ENCODE results near the gene DDX47. TPM values are rescaled to one million over a fixed set of nuclear protein-coding genes. Genes with fewer than 3 reads are reported as not detected.
"Not testable (repeated sequence)": the region's sequence is repeated elsewhere in the genome, so short reads cannot be mapped to it uniquely, and the experiment has no call there.

DDX47 gene
- total and polyA plus RNA-seq, 7 experiments from 2014 or later, result 70.7 to 154 (median 75.5) TPM

DNA sequence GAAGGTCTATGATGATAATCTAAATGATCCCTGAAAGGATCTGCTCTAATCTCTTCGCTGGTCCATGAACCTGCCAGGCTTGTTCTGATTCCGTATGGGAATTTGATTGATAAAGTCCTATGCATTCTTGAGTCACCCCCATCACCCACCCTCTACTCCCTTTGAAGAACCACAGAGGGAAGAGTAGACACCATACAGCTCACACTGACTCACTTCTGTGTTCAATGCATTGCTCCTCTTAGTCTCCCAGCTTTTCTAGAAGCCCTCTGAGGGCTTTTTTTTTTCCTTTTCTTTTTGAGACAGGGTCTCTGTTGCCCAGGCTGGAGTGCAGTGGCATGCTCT lies 59.8 kb downstream of the DDX47 start:
- Mint-ChIP-seq H3K36me3 (peaks cover 0 to 7% (median 3%) of the 10 kb centered on the region in 5 donors), H3K27ac (peak overlapping the region in 2 of 9 donors; percentile 15 to 52), H3K4me1 (peaks cover 0 to 6% (median 0%) of the 10 kb centered on the region in 7 donors), H3K9me3 (peaks cover 0 to 1% (median 0%) of the 10 kb centered on the region in 11 donors), H3K27me3 (no peaks in the 10 kb centered on the region), H3K4me3 (no peak overlapping the region)
- CTCF ChIA-PET, result no interaction called here
- Histone ChIP-seq H3K36me3 (ENCODE audit: control insufficient read depth in 2 of 3, insufficient read depth in 3 of 3, low read length in 3 of 3) (no peaks in the 10 kb centered on the region), H3K4me1 (ENCODE audit: control insufficient read depth in 2 of 2, insufficient read depth in 2 of 2, low read length in 2 of 2) (no peaks in the 10 kb centered on the region), H3K4me3 (ENCODE audit: low read length) (no peak overlapping the region), H3K27ac (ENCODE audit: low read depth, low read length) (no peak overlapping the region), H3K9me3 (ENCODE audit: control insufficient read depth in 2 of 3, low read length in 3 of 3) (no peaks in the 10 kb centered on the region), H3K27me3 (ENCODE audit: control insufficient read depth in 2 of 2, insufficient read depth in 2 of 2, low read length in 2 of 2) (no peaks in the 10 kb centered on the region)
- DNase-seq (no peak), ATAC-seq (no peak)
- POLR2A ChIA-PET, result interaction anchor here (0.9 kb wide), 1 partner anchor 28 kb away, joined by 3 read pairs; no protein-coding TSS in a partner anchor
- intact Hi-C loops (cut with micrococcal nuclease), result no loop called here

DNA sequence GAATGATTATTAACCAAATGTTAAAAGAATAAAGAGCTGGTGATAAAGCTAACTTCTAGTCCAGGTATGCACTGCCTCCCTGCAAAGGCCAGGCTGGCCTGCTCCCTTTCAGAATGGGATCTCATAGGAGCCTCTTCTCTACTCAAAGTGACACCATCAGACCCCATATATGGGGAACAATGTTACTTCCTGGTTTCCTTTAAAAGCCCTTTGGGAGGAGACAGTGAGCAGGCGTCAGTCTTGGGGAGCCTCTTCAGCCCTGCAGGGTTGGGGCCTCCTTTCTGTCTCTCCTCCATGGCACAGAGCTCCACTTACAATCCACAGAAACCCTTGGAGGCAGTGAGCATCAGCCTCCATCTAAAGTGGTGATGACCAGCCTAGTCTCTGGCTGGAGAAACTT lies 60.9 kb downstream of the DDX47 start:
- Histone ChIP-seq H3K4me3 (ENCODE audit: low read length) (no peak overlapping the region), H3K27me3 (ENCODE audit: control insufficient read depth in 2 of 2, insufficient read depth in 2 of 2, low read length in 2 of 2) (no peaks in the 10 kb centered on the region), H3K4me1 (ENCODE audit: control insufficient read depth in 2 of 2, insufficient read depth in 2 of 2, low read length in 2 of 2) (no peaks in the 10 kb centered on the region), H3K27ac (ENCODE audit: low read depth, low read length) (no peak overlapping the region), H3K9me3 (ENCODE audit: control insufficient read depth in 2 of 3, low read length in 3 of 3) (no peaks in the 10 kb centered on the region), H3K36me3 (ENCODE audit: control insufficient read depth in 2 of 3, insufficient read depth in 3 of 3, low read length in 3 of 3) (no peaks in the 10 kb centered on the region)
- intact Hi-C loops (cut with micrococcal nuclease), result no loop called here
- Mint-ChIP-seq H3K4me3 (no peak overlapping the region), H3K27ac (no peak overlapping the region), H3K9me3 (peaks cover 0 to 1% (median 0%) of the 10 kb centered on the region in 11 donors), H3K4me1 (no peaks in the 10 kb centered on the region), H3K36me3 (peaks cover 0 to 4% (median 0%) of the 10 kb centered on the region in 5 donors), H3K27me3 (no peaks in the 10 kb centered on the region)
- POLR2A ChIA-PET, result no interaction called here
- DNase-seq, result no peak
- ATAC-seq, result no peak
- CTCF ChIA-PET, result no interaction called here

- POLR2A ChIA-PET; H3K27me3 Mint-ChIP-seq; ATAC-seq; H3K4me3 Mint-ChIP-seq; DNase-seq; H3K9me3 Mint-ChIP-seq; H3K27me3 ChIP-seq (ENCODE audit: control insufficient read depth in 2 of 2, insufficient read depth in 2 of 2, low read length in 2 of 2); H3K36me3 Mint-ChIP-seq; H3K27ac Mint-ChIP-seq; H3K4me3 ChIP-seq (ENCODE audit: low read length); H3K27ac ChIP-seq (ENCODE audit: low read depth, low read length); CTCF ChIA-PET; H3K4me1 ChIP-seq (ENCODE audit: control insufficient read depth in 2 of 2, insufficient read depth in 2 of 2, low read length in 2 of 2); H3K9me3 ChIP-seq (ENCODE audit: control insufficient read depth in 2 of 3, low read length in 3 of 3); intact Hi-C loops (cut with micrococcal nuclease); H3K36me3 ChIP-seq (ENCODE audit: control insufficient read depth in 2 of 3, insufficient read depth in 3 of 3, low read length in 3 of 3); H3K4me1 Mint-ChIP-seq: not testable (repeated sequence)
Observed at GRCh38 chr12:12875301-12875700, 62.2 kb downstream of the DDX47 start.

DNA sequence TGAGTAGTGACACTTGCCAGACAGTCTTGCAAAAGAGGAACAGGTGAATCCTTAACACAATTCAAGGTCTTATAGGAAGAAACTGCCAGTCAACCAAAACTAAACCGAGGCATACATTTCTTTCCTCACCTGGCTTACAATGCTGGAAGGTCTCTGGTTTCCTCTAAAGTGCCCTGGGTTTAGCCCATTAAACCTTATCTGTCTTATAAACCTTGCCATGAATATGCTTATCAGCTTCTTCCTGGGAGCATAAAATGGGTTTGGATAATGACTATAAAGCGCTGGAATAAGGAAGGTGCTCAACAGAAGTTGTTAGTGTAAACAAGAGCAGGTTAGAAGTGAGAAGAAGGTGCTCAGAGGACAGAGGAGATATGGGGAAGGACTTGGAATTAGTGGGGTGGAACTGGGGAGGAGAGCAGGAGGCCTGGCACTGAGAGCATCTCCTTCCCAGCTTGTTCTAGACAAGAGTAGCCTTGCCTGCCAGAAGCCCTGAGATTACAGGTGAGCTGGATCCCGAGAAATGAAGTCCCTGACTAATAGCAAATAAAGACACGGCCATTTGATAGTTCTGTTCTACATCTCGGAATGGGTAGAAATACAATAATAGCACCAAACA lies 64.1 kb downstream of the DDX47 start:
- H3K4me1 Mint-ChIP-seq, result peaks cover 0 to 15% (median 6%) of the 10 kb centered on the region in 7 donors
- no peak overlapping the region for H3K4me3 Mint-ChIP-seq
- ChIA-PET POLR2A (no interaction called here), CTCF (no interaction called here)
- no peak overlapping the region for H3K4me3 ChIP-seq (ENCODE audit: low read length)
- no peak overlapping the region for H3K27ac Mint-ChIP-seq
- H3K9me3 Mint-ChIP-seq, result no peaks in the 10 kb centered on the region
- no peaks in the 10 kb centered on the region for H3K36me3 ChIP-seq (ENCODE audit: control insufficient read depth in 2 of 3, insufficient read depth in 3 of 3, low read length in 3 of 3)
- H3K27me3 Mint-ChIP-seq, result no peaks in the 10 kb centered on the region
- no peaks in the 10 kb centered on the region for H3K9me3 ChIP-seq (ENCODE audit: control insufficient read depth in 2 of 3, low read length in 3 of 3)
- no peaks in the 10 kb centered on the region for H3K36me3 Mint-ChIP-seq
- H3K27ac ChIP-seq (ENCODE audit: low read depth, low read length), result no peak overlapping the region
- H3K4me1 ChIP-seq (ENCODE audit: control insufficient read depth in 2 of 2, insufficient read depth in 2 of 2, low read length in 2 of 2), result no peaks in the 10 kb centered on the region
- intact Hi-C loops (cut with micrococcal nuclease), result no loop called here
- H3K27me3 ChIP-seq (ENCODE audit: control insufficient read depth in 2 of 2, insufficient read depth in 2 of 2, low read length in 2 of 2), result no peaks in the 10 kb centered on the region
- DNase-seq, result no peak
- ATAC-seq, result no peak

- Mint-ChIP-seq H3K27ac (no peak overlapping the region), H3K36me3 (no peaks in the 10 kb centered on the region), H3K4me1 (peaks cover 0 to 15% (median 6%) of the 10 kb centered on the region in 7 donors), H3K27me3 (no peaks in the 10 kb centered on the region), H3K9me3 (no peaks in the 10 kb centered on the region), H3K4me3 (no peak overlapping the region)
- Histone ChIP-seq H3K4me1 (ENCODE audit: control insufficient read depth in 2 of 2, insufficient read depth in 2 of 2, low read length in 2 of 2) (no peaks in the 10 kb centered on the region), H3K27ac (ENCODE audit: low read depth, low read length) (no peak overlapping the region), H3K27me3 (ENCODE audit: control insufficient read depth in 2 of 2, insufficient read depth in 2 of 2, low read length in 2 of 2) (no peaks in the 10 kb centered on the region), H3K4me3 (ENCODE audit: low read length) (no peak overlapping the region), H3K36me3 (ENCODE audit: control insufficient read depth in 2 of 3, insufficient read depth in 3 of 3, low read length in 3 of 3) (no peaks in the 10 kb centered on the region), H3K9me3 (ENCODE audit: control insufficient read depth in 2 of 3, low read length in 3 of 3) (no peaks in the 10 kb centered on the region)
- ATAC-seq, result no peak
- intact Hi-C loops (cut with micrococcal nuclease), result no loop called here
- ChIA-PET CTCF (no interaction called here), POLR2A (no interaction called here)
- DNase-seq, result no peak
Observed at GRCh38 chr12:12877781-12878455, 64.8 kb downstream of the DDX47 start.

Small RNA genes lying within 50 kb of the gene (microRNA-seq; reads per million reads assigned to microRNA genes)
- not detected for gene MIR613 (ENCODE audit: borderline microRNAs expressed)

Other genes starting within 250 kb of the DDX47 start
- gene CREBL2, start 201.5 kb upstream of the DDX47 start, total RNA-seq, result 10 to 100 TPM; 17.3 to 39.5 (median 24.9) TPM
- 10 to 100 TPM; 40.2 to 46.5 TPM for gene CREBL2, start 201.5 kb upstream of the DDX47 start, polyA plus RNA-seq
- 10 to 100 TPM in 1 of 5 experiments, 1 to 10 TPM in 3, under 1 TPM in 1; 0.69 to 10.4 (median 2.7) TPM for gene GPR19, start 117.2 kb upstream of the DDX47 start, total RNA-seq
- gene GPR19, start 117.2 kb upstream of the DDX47 start, polyA plus RNA-seq, result under 1 TPM; 0.17 to 0.52 TPM
- gene CDKN1B, start 96.0 kb upstream of the DDX47 start, total RNA-seq, result 100 to 1,000 TPM; 105 to 205 (median 191) TPM
- gene CDKN1B, start 96.0 kb upstream of the DDX47 start, polyA plus RNA-seq, result 10 to 100 TPM; 15.1 to 32.8 TPM
- 10 to 100 TPM in 1 of 5 experiments, 1 to 10 TPM in 3, under 1 TPM in 1; 0.64 to 11.1 (median 3.1) TPM for gene APOLD1, start 27.7 kb upstream of the DDX47 start, total RNA-seq
- under 1 TPM; 0.25 to 0.36 TPM for gene APOLD1, start 27.7 kb upstream of the DDX47 start, polyA plus RNA-seq
- under 1 TPM in 4 of 5 experiments, not detected in 1; 0.05 to 0.93 (median 0.15) TPM for gene GPRC5A, start 78.2 kb downstream of the DDX47 start, total RNA-seq
- under 1 TPM in 1 of 2 donors, not detected in 1; 0.06 TPM for gene GPRC5A, start 78.2 kb downstream of the DDX47 start, polyA plus RNA-seq
- under 1 TPM in 1 of 5 experiments, not detected in 4; 0.29 TPM for gene GPRC5D, start 138.8 kb downstream of the DDX47 start, total RNA-seq
- gene GPRC5D, start 138.8 kb downstream of the DDX47 start, polyA plus RNA-seq, result under 1 TPM in 1 of 2 donors, not detected in 1; 0.83 TPM
- 10 to 100 TPM; 10.9 to 23.4 (median 13.6) TPM for gene HEBP1, start 186.9 kb downstream of the DDX47 start, total RNA-seq
- 10 to 100 TPM; 33.5 to 47.7 TPM for gene HEBP1, start 186.9 kb downstream of the DDX47 start, polyA plus RNA-seq
- gene FAM234B, start 231.0 kb downstream of the DDX47 start, total RNA-seq, result 1 to 10 TPM; 2.7 to 5.8 (median 4.3) TPM
- 1 to 10 TPM; 2.6 to 4.3 TPM for gene FAM234B, start 231.0 kb downstream of the DDX47 start, polyA plus RNA-seq

Data from naive thymus-derived CD4-positive, alpha-beta T cell (primary cell).